ENCODE data around the gene SORCS2.
"Not testable (repeated sequence)": the region's sequence is repeated elsewhere in the genome, so short reads cannot be mapped to it uniquely, and the experiment has no call there.

SORCS2 gene

DNA sequence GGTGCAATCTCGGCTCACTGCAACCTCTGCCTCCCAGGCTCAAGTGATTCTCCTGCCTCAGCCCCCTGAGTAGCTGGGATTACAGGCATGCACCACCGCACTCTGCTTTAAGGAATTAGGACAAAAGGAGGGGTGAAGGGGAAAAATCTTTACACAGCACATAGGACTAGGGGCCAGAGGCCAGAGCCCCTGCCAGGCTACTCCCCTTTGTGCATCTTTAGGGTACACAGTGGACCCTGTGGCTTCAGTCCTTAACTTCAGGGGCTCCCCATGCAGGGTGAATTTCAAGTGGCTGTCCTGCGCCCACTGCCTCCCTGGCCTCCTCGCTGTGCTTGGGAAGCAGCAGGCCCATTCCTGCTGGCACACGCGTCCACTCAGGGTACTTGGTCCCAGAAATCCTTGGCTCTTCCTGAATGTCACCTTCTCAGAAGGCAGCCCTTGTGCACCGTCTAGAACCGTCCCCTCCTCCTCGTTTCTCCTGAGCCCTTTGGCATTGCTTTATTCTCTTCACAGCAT lies 381.3 kb downstream of the SORCS2 start:
- no peak for DNase-seq

DNA sequence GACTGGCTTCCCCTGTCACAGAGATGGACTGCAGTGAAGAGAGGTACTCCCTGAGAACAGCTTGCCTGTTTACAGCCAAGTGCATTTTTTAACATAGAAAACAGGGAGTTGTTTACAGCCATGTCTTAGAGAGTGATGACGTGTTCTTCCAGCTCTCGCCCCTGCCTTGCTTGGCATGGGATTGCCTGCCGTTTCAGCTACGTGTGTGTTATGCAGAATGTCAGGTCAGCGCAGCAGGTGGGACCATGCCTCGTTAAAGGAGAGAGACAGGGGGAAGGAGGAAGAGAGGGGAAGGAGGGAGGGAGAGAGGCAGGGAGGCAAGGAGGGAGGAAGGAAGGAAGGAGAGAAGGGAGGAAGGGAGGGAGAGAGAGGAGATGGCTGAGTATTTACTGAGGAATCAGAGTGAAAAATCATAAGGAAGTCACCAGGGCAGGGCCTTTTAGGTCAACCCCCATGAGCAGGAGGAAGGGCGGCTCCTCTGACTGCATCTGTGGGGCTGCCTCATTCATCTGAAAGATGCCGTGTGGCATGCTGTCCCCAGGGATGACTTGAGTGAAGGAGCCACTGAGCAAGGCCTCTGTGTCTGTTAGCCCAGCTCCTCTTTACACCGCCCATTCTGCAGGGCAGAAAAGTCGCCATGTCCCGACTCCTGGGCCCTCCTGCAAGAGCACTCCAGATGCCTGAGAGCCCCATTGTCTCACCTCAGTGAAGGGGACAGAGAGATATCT lies 382.1 kb downstream of the SORCS2 start:
- no peak for DNase-seq

DNA sequence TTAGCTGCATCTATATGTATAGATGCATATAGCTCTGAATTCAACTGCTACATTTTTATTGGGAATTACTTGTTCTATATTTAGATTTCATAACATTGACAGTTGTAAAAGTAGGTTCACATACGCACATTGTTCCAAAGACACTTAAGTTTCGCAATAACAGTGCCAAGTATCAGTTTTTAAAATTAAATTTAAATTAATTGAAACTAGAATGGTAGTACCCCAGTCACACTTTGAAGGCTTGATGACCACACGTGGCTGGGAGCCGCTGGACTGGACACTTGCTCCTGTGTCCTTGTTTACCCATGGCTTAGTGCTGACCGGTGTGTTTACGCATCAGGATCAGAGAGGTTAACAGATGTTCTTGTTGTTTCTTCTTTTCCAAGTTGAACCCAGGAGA lies 383.1 kb downstream of the SORCS2 start:
- no peak for DNase-seq

DNA sequence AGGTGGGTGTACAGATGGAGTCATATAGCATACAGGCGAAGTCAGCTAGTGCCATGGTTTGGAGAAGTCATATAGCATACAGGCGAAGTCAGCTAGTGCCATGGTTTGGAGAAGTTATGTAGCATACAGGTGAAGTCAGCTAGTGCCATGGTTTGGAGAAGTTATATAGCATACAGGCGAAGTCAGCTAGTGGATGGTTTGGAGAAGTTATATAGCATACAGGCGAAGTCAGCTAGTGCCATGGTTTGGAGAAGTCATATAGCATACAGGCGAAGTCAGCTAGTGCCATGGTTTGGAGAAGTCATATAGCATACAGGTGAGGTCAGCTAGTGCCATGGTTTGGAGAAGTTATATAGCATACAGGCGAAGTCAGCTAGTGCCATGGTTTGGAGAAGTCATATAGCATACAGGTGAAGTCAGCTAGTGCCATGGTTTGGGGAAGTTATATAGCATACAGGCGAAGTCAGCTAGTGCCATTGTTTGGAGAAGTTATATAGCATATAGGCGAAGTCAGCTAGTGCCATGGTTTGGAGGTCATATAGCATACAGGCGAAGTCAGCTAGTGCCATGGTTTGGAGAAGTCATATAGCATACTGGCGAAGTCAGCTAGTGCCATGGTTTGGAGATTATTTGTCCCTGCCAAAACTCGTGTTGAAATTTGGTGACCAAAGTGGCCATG lies 385.2 kb downstream of the SORCS2 start:
- not testable (repeated sequence) for DNase-seq

DNA sequence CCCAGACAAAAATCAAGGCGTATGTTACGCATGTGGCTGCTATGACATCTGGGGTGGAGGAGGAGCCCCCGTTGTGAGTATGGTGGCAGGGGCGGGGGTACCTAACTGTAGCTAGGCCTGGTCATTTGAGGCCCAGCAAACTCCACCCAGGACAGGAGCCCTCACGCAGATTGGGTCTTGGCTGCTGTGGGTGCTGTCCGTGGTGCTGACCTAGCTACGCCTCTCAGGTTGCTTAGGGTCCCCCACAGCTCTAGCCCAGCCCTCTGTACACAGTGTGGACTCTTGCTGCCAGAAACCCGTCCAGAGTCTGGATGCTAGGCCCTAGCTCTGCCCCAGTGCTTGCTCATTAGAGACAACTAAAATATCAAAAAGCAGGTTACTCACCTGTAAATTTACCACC lies 389.1 kb downstream of the SORCS2 start:
- DNase-seq: peak; percentile 1 to 39

DNA sequence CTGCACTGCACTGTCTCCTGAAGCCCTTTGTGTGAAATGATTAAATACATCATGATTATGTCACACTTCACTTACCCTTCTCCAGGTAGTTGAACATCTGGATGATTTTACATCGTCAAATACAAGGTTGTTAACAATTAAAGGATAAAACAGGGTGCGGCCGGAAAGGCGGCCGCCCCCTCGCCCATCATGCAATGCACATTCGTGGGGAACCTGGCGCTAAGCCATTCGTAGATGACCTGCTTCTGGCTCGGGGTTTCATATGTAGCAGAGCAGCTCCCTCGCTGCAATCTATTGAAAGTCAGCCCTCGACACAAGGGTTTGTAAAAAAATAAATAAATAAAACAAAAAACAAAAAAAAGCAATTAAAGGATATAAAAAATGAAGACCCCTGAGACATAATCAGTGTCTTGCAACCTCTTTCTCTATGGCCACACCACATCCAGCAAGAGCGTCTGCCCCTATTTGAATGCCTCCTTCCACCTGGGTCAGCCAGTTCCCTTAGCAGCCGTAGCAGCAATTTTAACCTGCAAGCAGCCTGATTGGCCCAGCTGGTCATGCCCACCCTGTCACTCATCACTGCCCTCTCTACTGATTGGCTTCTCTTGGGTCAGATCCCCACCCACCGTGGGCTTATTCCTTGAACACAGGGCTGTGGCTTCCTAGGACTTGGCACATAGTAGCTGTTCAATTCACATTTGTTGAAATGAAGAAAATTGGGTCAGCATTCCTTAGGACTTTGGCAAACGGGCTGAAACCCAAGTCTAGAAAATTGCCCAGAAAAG lies 390.2 kb downstream of the SORCS2 start:
- DNase-seq: no peak

DNA sequence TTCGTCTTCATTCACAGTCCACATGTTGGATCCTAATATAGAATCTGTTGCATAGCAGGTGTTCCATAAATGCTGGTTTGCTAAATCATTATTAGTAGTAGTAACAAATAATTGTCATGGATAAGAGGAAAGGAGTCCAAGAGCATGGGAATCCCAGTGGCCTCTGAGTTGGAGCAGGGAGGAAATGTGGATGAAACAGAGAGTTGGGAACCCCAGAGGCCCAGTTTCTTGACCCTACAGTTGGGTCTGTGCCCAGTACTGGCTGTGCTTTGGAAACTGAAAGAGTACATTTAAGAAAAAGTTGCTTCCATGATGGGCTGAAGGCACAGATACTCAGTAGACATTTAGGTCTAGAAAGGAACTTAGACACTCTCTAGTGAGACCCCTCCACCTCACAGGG lies 391.8 kb downstream of the SORCS2 start:
- DNase-seq: no peak

DNA sequence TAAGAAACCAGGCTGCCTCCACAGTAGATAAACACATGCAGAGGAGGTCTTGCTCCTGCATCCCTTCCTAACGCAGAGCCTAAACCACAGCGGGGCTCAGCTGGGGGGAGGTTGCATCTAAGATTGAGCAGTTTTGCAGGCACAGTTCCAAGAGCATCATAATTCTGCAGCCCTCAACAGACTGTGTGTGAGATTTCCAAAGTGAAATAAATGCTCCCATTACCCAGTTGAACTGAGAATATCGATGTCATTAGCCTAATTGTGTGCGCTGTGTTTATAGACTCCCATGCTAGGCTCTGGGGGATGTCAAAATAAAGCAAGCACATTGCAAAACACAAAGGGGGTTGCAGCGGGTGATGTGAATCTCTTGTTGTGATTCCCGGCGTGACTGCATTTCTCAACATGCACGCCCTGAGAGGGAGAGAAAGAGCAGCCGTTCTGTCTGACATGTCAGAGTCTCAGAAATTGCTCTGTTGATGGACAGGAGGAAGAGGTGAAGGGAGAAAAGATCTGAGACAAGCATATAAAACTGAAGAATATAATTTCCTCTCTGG lies 392.3 kb downstream of the SORCS2 start:
- DNase-seq: no peak

DNA sequence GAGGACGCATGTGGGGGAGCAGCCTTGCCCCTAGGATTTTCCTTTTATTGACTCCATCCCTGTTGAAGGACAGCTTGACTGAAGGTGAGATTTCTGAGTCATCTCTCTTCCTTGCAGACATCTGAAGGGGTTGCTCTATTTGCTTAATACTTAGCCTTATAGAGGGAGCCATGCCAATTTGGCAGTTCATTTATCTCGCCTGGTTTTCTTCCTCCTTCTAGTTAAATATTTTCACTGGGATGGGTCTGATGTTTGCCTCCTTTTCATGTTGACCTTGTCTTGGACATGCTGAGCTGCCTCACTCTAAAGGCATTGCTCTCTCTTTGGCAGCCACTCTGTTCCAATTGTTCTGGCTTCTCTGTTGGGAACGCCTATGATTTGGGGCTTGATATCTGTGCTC lies 393.4 kb downstream of the SORCS2 start:
- no peak for DNase-seq

DNA sequence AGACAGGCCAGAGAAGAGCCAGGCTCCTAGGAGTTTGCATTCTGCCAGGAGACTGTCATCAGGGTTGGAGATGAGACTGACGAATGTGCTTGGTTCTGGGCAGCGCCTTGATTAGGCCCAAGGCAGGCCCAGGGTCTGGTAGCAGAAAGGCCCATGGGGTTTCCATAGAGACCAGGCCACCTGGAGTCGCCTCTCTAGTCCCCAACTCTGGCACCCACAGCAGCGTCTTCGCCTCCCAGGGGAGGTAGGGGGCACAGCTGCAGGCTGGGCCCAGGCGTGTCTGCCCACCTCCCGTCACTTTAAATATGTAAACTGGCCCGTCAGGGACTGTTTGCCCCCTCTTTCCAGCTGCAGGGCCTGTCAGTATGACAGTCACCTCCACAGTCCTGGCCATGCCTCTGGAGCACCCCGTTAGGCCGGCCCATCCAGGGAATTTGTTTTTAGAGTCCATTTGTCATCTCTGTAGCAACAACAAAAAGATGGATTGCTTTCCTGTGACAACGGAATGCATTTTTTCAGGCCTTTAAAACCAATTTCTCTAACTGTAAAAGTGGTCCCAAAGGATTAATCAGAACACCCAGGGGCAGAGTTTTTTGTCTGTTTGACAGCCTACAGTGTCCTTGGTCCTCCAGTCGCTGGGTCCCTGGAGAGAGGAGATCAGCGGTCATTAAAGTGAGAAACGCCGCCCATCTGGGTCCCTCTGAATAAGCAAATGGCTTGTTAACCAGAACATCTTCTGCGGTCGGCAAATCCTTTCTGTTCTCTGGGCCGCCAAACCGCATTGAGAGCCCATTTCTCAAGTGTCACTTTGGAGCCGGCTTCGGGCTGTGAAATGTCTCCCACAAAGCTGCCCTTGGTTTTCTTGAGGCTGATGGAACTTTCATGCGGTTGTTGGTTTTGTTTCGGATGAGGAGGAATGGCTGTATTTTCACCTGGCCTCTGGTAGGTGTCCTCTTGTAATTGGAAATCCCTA lies 395.4 kb downstream of the SORCS2 start:
- no peak for DNase-seq

DNA sequence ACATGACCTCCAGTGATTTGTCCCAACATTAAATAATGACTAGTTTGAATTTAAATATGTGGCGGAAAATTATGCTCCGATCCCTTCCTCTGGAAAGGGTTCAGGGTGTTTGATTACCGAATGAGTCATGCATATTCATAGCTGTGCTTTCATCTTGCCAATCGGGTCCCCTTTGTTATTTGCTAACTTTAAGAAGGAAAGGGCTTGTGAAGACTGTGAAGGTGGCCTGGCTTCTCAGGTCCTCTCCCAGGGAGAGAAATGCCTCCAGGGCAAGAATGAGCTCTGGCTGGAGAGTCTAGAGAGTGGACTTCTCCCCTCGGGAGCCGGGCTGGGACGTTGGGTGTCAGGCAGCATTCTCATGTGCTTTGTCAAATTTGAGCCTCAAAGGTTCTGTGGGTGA lies 397.9 kb downstream of the SORCS2 start:
- DNase-seq: no peak

DNA sequence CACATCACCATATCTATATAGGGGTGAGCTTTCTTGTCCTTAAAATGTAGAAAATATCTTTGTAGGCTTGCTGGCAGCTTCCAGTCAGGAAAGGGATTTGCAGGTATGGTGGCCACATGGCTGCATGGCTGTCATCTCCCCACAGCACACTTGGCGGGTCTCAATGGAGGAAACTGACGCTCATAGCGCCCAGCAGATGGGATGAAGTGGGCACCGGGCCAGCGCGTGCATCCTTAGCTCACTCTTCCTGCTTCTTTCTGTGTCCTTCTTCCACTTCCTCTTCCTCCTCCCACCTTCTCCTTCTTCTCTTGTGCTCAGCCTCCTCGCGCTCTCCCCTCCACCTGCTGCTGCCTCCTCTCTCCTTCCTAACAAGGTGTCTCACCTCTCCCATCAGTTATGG lies 398.6 kb downstream of the SORCS2 start:
- DNase-seq: no peak

DNA sequence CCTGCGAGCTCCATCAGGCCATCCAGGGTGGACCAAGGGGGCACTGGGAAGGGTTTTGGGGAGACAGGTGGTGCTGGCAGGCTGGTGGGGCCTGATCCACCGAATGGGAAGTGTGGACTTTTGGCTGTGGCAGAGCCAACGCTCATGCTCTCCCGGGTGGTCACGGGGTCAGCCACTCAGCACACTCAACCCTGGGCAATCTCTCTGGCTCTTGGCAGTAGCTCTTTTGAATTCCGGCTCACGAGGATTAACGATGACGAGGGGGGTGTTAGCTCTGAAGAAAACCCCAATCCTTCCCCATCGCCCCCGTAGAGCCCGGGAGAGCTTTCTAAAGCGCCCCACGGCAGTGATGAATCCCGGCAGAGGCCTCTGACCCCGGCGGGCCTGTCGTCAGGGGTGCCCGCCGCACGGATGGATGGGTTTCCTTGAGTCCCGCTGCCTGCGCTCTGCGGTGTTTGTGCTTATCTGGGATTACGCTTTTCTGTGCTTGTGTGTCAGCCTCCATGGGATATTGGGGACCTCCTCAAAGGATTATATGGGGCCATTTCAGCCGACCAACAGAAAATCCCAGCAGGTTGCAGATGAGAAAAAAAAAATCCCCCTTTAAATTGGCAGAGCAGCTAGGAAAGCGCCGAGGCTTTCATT lies 399.2 kb downstream of the SORCS2 start:
- DNase-seq: no peak

DNA sequence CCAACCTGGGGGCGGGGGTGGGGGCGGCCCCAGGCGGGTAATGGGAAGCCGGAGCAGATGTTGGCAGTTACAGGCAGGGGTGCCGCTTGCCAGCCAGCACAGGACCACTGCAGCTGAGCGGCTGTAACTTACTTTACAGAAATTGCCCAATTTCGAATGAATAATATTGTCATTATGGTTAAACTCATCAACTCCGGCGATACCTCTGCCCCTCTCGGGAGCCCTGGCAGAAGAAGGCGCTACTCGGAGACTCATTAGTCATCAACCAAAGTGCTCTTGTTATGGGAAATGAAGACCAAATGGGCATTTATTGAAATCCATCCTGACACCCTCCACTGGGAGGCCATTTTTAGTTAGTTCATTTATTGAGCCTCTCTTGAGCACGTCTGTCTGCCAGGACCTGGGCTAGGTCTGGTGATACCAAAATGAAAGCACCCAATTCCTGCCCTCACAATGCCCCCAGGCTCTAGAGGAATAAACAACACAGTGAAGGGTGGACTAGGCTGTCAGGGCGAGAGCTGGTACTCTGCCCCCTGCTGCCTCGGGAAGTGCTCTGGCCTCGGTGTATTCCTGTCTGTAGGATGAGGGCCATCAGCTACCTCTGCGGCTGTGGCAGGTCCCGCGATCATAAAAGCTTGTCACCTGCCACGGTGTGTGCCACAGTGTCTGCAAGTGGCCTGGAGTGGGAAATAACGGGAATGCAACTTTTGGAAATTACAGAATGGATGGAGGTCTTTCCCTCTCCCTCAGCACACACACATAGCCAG lies 401.5 kb downstream of the SORCS2 start:
- no peak for DNase-seq

DNA sequence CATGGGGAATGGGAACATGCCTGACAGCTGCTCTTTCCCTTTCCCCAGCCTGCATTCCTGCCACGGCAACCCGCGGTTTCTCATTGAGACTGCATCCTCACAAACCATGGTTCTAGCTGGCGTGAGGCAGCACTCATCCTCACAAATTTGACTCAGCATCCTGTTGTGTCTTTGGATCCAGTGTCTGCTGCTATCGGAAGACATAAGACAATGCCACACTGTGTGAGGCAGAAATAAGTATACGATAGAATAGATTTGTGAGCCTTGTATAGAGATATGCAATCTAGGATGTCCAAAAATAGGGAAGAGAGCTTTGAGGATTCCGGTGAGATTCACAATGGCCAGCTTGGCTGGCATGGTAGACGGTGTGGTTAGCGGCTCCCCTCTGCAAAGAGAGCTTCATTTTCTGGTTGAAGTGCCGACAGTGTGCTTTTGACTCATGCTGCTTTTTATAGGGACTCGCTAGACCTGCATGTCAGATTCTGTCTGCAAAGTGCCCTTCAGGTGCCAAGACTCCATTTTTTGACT lies 403.7 kb downstream of the SORCS2 start:
- no peak for DNase-seq

DNA sequence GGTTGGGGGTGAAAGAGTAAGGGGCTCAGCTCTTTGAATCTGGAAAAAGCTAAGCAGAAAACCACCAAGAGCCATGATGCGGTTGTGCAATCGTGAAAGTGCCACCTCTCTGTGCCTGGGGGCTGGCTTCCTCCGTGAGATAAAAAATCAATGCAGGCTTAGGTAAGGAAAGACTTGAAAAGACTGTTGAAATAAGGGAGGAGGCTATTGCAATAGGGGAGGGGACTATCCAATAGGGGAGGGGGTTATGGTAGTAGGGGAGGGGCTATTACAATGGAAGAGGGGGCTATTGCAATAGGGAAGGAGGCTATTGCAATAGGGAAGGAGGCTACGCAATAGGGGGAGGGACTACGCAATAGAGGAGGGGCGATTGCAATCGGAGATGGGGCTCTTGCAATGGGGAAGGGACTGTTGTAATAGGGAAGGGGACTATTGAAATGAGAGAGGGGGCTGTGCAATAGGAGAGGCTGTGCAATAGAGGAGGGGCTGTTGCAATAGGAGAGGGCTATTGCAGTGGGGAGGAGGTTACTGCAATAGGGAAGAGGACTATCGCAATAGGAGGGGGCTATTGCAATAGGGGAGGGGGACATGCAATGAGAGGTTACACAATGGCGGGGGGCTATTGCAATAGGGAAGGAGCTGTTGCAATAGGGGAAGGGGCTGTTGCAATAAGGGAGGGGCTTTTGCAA lies 404.7 kb downstream of the SORCS2 start:
- DNase-seq: no peak

DNA sequence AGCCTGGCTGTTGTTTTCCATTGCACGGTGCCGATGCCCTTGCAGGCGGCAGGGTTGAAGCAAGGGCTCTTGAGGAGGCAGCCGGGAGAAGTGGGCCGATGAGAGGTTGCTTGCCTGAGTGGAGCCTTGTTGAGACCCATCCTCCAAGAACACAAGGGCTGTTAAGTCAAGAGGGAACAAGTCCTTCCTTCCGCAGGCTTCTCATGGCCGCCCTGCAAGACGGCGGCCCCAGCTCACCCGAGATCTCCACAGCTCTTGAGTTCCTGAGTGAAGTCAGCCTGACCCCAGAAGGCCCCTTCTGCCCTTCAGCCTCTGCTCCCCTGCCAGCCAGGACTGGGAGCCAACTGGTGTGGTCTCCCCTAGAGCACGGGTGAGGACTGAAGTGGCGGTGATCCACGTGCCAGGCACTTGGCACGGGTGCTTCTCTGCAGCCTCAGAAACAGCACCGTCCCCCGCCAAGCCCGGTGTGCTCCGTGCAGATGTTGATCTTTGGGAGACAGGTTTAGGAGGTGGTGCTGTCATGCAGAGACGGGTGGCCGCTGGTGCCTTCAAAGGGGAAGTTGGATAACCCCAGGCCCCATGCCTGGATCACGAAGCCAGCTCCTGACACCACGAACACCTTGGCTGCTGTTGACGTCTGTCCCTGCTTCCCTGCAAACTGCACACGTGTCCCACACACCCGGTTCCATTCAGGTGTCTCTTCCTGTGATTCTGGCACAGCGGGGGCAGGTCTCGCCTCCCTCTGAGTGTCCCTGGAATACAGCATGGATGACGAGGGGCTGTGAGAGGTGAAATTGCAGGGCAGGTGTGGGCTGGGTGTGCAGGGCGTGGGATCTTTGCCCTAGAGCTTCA lies 406.8 kb downstream of the SORCS2 start:
- no peak for DNase-seq

DNA sequence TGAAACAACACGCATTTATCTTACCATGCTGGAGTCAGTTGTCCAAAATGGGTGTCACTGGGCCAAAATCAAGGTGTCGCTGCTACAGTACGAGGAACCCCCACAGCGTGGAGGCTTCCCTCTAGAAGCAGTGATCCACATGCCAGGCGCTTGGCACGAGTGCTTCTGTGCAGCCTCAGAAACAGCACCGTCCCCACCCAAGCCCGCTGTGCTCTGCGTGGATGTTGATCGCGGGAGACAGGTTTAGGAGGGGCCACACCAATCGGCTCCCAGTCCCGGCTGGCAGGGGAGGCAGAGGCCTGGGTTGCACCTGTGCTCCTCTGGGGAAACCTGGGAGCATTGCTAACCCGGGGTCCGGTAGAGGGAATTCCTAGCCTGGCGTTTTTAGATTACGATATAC lies 407.9 kb downstream of the SORCS2 start:
- no peak for DNase-seq

DNA sequence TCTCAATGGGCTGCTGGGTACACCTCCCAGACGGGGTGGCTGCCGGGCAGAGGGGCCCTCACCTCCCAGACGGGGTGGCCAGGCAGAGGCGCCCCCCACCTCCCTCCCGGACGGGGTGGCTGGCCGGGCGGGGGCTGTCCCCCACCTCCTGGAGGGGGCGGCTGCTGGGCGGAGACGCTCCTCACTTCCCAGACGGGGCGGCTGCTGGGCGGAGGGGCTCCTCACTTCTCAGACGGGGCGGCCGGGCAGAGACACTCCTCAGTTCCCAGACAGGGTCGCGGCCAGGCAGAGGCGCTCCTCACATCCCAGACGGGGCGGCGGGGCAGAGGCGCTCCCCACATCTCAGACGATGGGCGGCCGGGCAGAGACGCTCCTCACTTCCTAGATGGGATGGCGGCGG lies 409.8 kb downstream of the SORCS2 start:
- not testable (repeated sequence) for DNase-seq
